Fibroblast of villous mesenchyme (primary cell): Measurements from ENCODE around the gene CPA2. TPM values are rescaled to one million over a fixed set of nuclear protein-coding genes. Genes with fewer than 3 reads are reported as not detected.
A peak's percentile ranks its signal among the peaks of the same experiment; 100 is the strongest.

Experiments used
- DNase-seq: peaks from one replicate; pipeline ENCODE4 v3.0.0-alpha.2; 2010; ENCODE audit warnings: low read depth
- H3K4me3 ChIP-seq: 2 replicates; pipeline ENCODE4 v1.5.1; 2011; ENCODE audit warnings: low read depth, mild to moderate bottlenecking, low read length
- CTCF ChIP-seq: IDR thresholded peaks from 2 replicates; pipeline ENCODE4 v1.5.1; 2012; ENCODE audit warnings: low read depth, mild to moderate bottlenecking, low read length; ENCODE audit not compliant: insufficient read depth
- total RNA-seq: library from RNA; depleted of rRNA; stranded (reverse); fragments of >200 nt; gene quantifications from 2 replicates; pipeline ENCODE4 v1.2.3, GENCODE V29; 2012

The CPA2 gene
- total RNA-seq, 1 donor: not detected

GRCh38 chr7:130333832-130334231 lies 67.2 kb downstream of the CPA2 start:
- no peak for TF ChIP-seq CTCF
- H3K4me3 ChIP-seq: no peak overlapping the region
- DNase-seq: no peak

- DNase-seq: peak; percentile 30
- no peak for TF ChIP-seq CTCF
- no peak overlapping the region for H3K4me3 ChIP-seq
Measured at GRCh38 chr7:130334274-130334673, 67.6 kb downstream of the CPA2 start.

- no peak overlapping the region for H3K4me3 ChIP-seq
- DNase-seq: no peak
- no peak for TF ChIP-seq CTCF
Measured at GRCh38 chr7:130337410-130337971, 70.8 kb downstream of the CPA2 start.

GRCh38 chr7:130338233-130338632 lies 71.6 kb downstream of the CPA2 start:
- H3K4me3 ChIP-seq: no peak overlapping the region
- no peak for TF ChIP-seq CTCF
- no peak for DNase-seq

Other genes starting within 250 kb of the CPA2 start
- 12.2 and 16.4 TPM in 2 replicates for gene ZC3HC1, start 215.5 kb upstream of the CPA2 start, total RNA-seq
- 28.7 and 43.6 TPM in 2 replicates for gene KLHDC10, start 196.3 kb upstream of the CPA2 start, total RNA-seq
- gene TMEM209, start 61.5 kb upstream of the CPA2 start, total RNA-seq: 16.4 and 16.8 TPM in 2 replicates
- gene SSMEM1, start 59.0 kb upstream of the CPA2 start, total RNA-seq: under 0.01 and 0.43 TPM in 2 replicates
- gene CPA4, start 26.3 kb downstream of the CPA2 start, total RNA-seq: 22.5 and 90.2 TPM in 2 replicates
- gene CPA5, start 78.0 kb downstream of the CPA2 start, total RNA-seq: not detected in 2 replicates
- gene CPA1, start 113.6 kb downstream of the CPA2 start, total RNA-seq: 0.32 and 0.86 TPM in 2 replicates
- 9.7 and 12.5 TPM in 2 replicates for gene CEP41, start 174.2 kb downstream of the CPA2 start, total RNA-seq
- gene MEST, start 225.2 kb downstream of the CPA2 start, total RNA-seq: 302 and 606 TPM in 2 replicates